GM13976 (cell line): Measurements from ENCODE around the gene TMEFF1.

Experiments used
- DNase-seq: peaks from one replicate; pipeline ENCODE4 v3.0.0; 2012; ENCODE audit warnings: low spot score
- in situ Hi-C: fragments of 300-500 bp; cut with MboI; formaldehyde crosslinking; loops from one replicate; pipeline ENCODE4 v1.12.0; 2022; ENCODE audit warnings: low sequenced_read_pairs, mixed read lengths, inconsistent platforms; ENCODE audit not compliant: unreplicated experiment
- TF ChIP-seq, protein P1 (sequence below): IDR thresholded peaks from 2 replicates; pipeline ENCODE4 v1.5.1; 2012; ENCODE audit warnings: borderline replicate concordance, mild to moderate bottlenecking; ENCODE audit not compliant: insufficient read depth; ENCODE audit errors: extremely low read depth, missing control alignments, control extremely low read depth

TMEFF1 gene

DNA sequence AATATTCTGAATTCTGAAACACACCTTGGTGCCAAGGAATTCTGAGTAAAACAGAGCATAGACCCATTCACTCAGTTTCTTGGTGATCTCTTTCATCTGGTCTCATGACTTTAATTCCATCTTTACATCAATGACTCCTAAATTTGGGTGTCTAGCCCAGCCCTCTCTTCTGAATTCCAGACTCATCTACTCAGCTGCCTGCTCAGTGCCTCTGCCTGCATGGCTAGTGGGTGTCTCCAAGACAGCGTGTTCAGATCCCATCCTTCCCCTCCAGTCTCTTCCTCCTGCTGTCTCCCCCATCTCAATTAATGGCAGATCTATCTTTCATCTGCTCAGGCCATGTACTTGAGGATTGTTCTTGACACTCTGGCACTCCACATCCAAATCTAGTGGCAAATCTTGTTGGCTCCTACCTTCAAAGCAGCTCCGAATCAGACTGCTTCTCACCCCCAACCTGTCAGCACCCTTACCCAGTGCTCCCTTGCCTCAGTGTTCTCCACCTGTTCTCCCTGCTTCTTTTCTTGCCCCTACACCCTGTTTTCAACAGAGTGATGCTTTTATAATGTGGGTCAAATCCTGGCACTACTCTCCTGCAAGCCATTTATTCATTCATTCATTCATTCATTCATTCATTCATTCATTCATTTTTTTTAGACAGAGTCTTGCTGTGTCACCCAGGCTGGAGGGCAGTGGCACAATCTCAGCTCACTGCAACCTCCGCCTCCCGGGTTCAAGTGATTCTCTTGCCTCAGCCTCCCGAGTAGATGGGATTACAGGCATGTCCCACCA is 110.3 kb downstream of the TMEFF1 start:
- no peak for DNase-seq
- TF ChIP-seq, protein P1, sequence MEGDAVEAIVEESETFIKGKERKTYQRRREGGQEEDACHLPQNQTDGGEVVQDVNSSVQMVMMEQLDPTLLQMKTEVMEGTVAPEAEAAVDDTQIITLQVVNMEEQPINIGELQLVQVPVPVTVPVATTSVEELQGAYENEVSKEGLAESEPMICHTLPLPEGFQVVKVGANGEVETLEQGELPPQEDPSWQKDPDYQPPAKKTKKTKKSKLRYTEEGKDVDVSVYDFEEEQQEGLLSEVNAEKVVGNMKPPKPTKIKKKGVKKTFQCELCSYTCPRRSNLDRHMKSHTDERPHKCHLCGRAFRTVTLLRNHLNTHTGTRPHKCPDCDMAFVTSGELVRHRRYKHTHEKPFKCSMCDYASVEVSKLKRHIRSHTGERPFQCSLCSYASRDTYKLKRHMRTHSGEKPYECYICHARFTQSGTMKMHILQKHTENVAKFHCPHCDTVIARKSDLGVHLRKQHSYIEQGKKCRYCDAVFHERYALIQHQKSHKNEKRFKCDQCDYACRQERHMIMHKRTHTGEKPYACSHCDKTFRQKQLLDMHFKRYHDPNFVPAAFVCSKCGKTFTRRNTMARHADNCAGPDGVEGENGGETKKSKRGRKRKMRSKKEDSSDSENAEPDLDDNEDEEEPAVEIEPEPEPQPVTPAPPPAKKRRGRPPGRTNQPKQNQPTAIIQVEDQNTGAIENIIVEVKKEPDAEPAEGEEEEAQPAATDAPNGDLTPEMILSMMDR, result no peak
- in situ Hi-C loops, result no loop called here

DNA sequence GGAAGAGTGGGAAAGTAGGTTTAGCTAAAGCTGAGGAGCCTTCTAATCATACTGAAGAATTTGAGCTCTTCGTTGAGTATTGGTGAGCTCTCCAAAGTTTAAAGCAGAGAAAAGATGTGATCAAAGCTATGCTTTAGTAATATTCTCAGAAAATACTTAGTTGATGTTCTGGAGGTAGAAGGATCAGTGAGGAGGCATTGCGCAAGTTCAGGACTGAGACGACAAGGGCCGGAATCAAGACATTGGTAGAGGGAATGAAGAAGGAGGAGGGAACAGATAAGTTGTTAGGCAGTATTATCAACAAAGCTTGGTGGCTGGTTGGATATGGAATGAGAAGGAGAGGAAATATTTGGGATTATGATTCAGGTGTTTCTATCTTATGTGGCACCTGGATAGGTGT is 112.0 kb downstream of the TMEFF1 start:
- DNase-seq, result no peak
- TF ChIP-seq, protein P1, result no peak
- in situ Hi-C loops, result no loop called here

DNA sequence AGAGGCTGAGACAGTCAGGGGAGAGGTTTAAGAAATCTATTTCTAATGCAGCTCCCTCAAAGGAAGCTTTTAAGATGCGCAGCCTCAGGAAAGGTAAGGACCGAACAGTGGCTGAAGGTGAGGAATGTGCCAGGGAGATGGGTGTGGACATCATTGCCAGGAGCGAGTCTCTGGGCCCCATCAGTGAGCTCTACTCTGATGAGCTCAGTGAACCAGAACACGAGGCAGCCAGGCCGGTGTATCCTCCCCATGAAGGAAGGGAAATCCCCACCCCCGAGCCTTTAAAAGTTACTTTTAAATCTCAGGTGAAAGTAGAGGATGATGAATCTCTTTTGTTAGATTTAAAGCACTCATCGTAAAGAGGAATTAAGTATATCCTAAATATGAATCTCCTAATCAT is 113.1 kb downstream of the TMEFF1 start:
- TF ChIP-seq, protein P1, result no peak
- no peak for DNase-seq
- in situ Hi-C loops, result no loop called here

DNA sequence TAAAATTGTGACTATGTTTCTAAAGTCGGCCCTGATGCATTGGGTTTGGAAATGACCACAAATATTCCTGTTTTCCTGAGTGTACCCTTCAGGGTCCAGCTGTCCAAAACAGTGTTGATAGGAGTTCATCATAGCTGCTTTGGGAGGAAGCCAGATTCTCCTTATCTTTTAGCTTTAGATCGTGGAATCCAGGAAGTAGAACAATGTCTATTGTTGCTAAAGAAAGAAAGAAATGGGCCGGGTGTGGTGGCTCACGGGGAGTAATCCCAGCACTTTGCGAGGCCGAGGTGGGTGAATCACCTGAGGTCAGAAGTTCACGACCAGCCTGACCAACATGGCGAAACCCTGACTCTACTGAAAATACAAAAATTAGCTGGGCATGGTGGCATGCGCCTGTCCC is 114.4 kb downstream of the TMEFF1 start:
- TF ChIP-seq, protein P1, result no peak
- no peak for DNase-seq
- in situ Hi-C loops, result no loop called here

DNA sequence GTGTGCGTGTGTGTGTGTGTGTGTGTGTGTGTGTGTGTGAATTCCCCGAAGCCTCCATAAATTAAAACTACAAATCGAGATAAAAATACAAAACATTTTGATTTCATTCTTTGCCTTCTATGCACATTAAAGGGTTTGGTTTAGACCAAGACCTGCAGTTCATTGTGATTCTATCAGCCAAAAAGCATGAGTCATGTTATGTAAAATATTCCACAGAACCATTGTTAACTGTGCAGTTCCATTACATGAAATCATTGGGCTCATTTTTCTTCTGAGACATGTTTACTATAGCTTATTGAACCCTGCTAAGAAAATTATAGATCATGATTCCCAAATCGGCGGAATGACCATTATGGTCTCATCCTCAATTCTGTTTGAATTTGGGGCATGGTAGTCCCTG is 116.6 kb downstream of the TMEFF1 start:
- in situ Hi-C loops, result no loop called here
- DNase-seq, result no peak
- TF ChIP-seq, protein P1, result no peak

DNA sequence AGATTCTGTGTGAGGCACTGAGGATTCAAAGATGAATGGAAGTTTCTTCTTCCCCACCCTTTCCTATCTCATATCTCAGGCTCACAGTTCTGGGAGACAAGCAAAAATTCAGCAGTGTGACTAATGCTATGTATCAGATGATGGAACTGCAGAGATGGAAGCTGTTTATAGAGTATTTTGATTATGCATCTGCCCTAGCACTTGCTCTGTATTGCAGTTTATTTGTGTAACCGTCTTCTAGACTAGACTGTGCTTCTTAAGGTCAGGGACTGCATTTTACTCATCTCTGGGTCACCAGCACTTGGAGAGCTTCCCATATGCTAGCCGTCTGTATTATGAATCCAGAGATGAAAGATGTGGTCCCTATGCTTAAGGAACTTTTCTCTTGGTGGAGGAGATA is 117.5 kb downstream of the TMEFF1 start:
- in situ Hi-C loops, result loop anchor here (10.0 kb wide), 1 partner anchor 256 kb away; no protein-coding TSS in a partner anchor
- DNase-seq, result no peak
- TF ChIP-seq, protein P1, result no peak
